HG03280 (cell line): ENCODE data around the gene MXD4.

Source experiments
- ATAC-seq: cut with Tn5 transposase; IDR thresholded peaks from one replicate; pipeline ENCODE4 v1.9.1; 2021; ENCODE audit warnings: mild to moderate bottlenecking, moderate library complexity; ENCODE audit not compliant: unreplicated experiment

Gene MXD4

DNA sequence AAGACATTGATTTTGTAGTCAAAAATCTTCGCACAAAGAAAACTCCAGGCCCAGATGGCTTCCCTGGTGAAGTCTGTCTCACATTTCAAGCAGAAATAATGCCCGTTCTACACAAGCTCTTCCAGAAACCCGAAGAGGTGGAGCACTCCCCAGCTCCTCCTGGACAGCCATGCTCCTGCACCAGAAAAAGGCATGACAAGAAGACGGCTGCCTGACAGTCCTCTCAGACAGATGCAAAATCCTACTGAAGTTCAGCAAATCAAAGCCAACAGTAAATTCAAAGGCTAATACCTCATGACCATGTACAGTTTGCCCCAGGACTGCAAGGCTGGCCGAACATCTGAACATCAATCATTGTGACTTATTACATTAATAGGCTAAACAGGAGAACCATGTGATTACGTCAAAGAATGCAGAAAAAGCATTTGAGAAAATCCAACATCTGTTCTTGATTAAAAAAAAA lies 30.8 kb upstream of the MXD4 start:
- no peak for ATAC-seq

- no peak for ATAC-seq
Measured at GRCh38 chr4:2291705-2292645, 30.1 kb upstream of the MXD4 start.

GRCh38 chr4:2290974-2291704 lies 29.2 kb upstream of the MXD4 start:
- no peak for ATAC-seq

GRCh38 chr4:2290488-2290887 lies 28.6 kb upstream of the MXD4 start:
- ATAC-seq = no peak

DNA sequence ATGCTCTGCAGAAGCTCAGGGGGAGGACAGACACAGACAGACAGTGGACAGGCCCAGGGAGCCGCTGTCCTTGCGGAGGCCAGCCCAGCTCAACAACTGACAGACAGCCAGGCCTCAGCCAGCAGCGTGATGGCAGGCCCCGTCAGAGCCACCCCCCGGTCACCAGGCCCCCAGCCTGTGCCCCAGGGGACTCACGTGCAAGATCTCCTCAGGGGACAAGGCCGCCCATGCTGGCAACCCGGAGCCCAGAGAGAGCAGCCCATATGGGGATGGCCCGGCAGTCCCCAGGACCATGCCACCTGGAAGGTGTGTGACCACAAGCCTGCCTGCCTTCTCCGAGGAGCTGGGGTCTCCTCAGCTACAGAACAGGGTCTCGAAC lies 28.0 kb upstream of the MXD4 start:
- ATAC-seq = no peak

GRCh38 chr4:2289311-2289954 lies 27.5 kb upstream of the MXD4 start:
- no peak for ATAC-seq

DNA sequence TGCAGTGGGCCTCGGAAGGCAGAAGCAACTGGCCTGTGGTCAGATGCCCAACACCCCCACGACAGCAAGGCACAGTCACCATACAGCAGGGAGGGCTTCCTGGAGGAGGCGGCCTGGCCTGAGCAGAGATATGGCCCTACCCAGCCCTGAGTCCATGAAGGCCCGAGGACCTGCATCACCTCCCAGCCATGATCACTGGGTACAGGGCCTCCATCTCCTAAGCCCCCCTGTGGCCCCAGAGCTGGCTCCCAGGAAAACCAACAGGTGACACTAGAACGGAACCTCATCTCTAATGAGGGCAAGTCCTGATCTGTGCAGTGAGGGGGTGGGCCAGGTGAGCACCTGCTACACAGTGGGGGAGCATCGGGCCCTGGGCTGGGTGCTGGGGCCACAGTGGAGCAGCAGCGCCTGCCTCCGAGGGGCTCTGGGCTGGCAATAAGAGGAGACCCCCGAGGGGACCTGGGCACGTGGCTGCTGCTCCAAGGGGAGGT lies 26.2 kb upstream of the MXD4 start:
- no peak for ATAC-seq

- no peak for ATAC-seq
Measured at GRCh38 chr4:2287594-2287915, 25.6 kb upstream of the MXD4 start.

GRCh38 chr4:2286904-2287593 lies 25.1 kb upstream of the MXD4 start:
- ATAC-seq = no peak

GRCh38 chr4:2285613-2286381 lies 23.9 kb upstream of the MXD4 start:
- no peak for ATAC-seq

GRCh38 chr4:2284934-2285612 lies 23.2 kb upstream of the MXD4 start:
- ATAC-seq = no peak

GRCh38 chr4:2284161-2284933 lies 22.4 kb upstream of the MXD4 start:
- ATAC-seq = no peak

DNA sequence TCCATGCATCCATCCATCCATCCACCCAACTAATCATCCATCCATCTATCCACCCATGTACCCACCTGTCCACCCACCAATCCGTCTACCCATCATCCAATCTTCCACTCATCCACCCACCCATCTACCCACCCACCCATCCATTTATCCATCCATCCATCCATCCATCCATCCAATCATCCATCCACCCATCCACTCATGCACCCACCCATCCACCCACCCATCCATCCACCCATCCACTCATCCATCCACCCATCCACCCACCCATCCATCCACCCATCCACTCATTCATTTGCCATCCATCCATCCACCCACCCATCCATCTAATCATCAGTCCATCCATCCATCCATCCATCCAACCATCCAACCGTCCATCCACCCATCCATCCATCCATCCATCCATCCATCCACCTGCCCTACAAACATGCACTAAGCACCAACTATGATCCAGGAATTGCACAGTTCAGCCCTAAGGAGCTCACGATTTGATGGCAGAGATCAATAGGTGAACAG lies 21.3 kb upstream of the MXD4 start:
- ATAC-seq = no peak

GRCh38 chr4:2281575-2282343 lies 19.9 kb upstream of the MXD4 start:
- ATAC-seq = no peak

GRCh38 chr4:2280531-2281300 lies 18.8 kb upstream of the MXD4 start:
- ATAC-seq = no peak

DNA sequence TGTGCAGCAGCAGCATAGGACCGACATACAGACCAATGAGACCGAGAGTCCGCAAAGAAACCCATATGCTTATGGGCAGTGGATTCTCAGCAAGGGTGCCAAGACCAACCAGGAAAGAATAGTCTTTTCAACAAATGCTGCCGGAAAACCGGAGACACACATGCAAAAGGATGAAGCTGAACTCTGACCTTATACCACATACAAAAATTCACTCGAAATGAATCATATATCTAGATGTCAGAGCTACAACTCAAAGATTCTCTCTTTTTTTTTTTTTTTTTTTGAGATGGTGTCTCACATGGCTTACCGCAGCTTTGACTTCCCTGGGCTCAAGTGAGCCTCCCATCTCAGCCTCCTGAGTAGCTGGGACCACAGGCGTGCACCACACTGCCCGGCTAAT lies 16.0 kb upstream of the MXD4 start:
- no peak for ATAC-seq
